Caco-2 (cell line): ENCODE data around the gene CROCC2. TPM values are rescaled to one million over a fixed set of nuclear protein-coding genes. Genes with fewer than 3 reads are reported as not detected.

Experiments
- BruUV-seq: library from RNA; stranded (reverse); fragments of 400-500 nt; replicated peaks from 2 replicates; lab custom pipeline; 2021; lab: Mats Ljungman, UMichigan
- CTCF ChIA-PET: fragments of 300-600 bp; sonication (Branson Sonifier 250); formaldehyde crosslinking; loops from one replicate; lab custom pipeline; 2022; ENCODE audit warnings: antibody characterized with exemption; lab: Charles Lee
- POLR2A ChIA-PET: fragments of 300-600 bp; sonication (Branson Sonifier 250); formaldehyde crosslinking; loops from one replicate; lab custom pipeline; 2022; ENCODE audit warnings: antibody characterized with exemption; lab: Charles Lee
- DNase-seq, 2 experiments: peaks; one replicate each; pipeline versions ENCODE4 v3.0.0 to v3.0.0-alpha.2; 2020 to 2022
- H3K27me3 ChIP-seq: replicated peaks from 2 replicates; pipeline ENCODE4 v1.6.0; 2011; ENCODE audit warnings: low read length; ENCODE audit not compliant: control insufficient read depth, insufficient read depth
- H3K36me3 ChIP-seq: 2 replicates; pipeline ENCODE4 v1.5.1; 2011; ENCODE audit warnings: low read length; ENCODE audit not compliant: control insufficient read depth, insufficient read depth
- H3K4me1 ChIP-seq: fragments of 250-450 bp; sonication (Bioruptor Pico); 2 replicates; pipeline ENCODE4 v1.5.1; 2020; ENCODE audit warnings: mild to moderate bottlenecking
- H3K4me3 ChIP-seq: 2 replicates; pipeline ENCODE4 v1.5.1; 2011; ENCODE audit warnings: low read depth, mild to moderate bottlenecking, control low read depth, low read length
- H3K9me3 ChIP-seq: fragments of 250-450 bp; sonication (Bioruptor Pico); 2 replicates; pipeline ENCODE4 v1.5.1; 2020; ENCODE audit warnings: mild to moderate bottlenecking, moderate library complexity
- H3K27ac Mint-ChIP-seq: one replicate; pipeline ENCODE4 v1.8.0; 2022; ENCODE audit warnings: mixed read lengths; ENCODE audit not compliant: unreplicated experiment
- H3K27me3 Mint-ChIP-seq: one replicate; pipeline ENCODE4 v1.8.0; 2022; ENCODE audit warnings: mixed read lengths; ENCODE audit not compliant: insufficient read depth, unreplicated experiment
- H3K36me3 Mint-ChIP-seq: one replicate; pipeline ENCODE4 v1.8.0; 2022; ENCODE audit warnings: mild to moderate bottlenecking, mixed read lengths; ENCODE audit not compliant: insufficient read depth, unreplicated experiment
- H3K4me1 Mint-ChIP-seq: one replicate; pipeline ENCODE4 v1.8.0; 2022; ENCODE audit warnings: low read depth, mixed read lengths; ENCODE audit not compliant: unreplicated experiment
- H3K4me3 Mint-ChIP-seq: one replicate; pipeline ENCODE4 v1.8.0; 2022; ENCODE audit warnings: mild to moderate bottlenecking, moderate library complexity, mixed read lengths; ENCODE audit not compliant: unreplicated experiment
- H3K9me3 Mint-ChIP-seq: one replicate; pipeline ENCODE4 v1.8.0; 2022; ENCODE audit warnings: mixed read lengths; ENCODE audit not compliant: unreplicated experiment
- CTCF ChIP-seq, 2 experiments: fragments of 200-600 bp in 1 of 2; IDR thresholded peaks; 1 replicate in 1 of 2; 2 replicates in 1 of 2; pipeline versions ENCODE4 v1.5.1 to v1.8.0; 2011 to 2022; ENCODE audit warnings: antibody characterized with exemption in 1 of 2, control low read depth in 1 of 2, inconsistent platforms in 1 of 2, low read depth in 1 of 2, low read length in 1 of 2, mild to moderate bottlenecking in 1 of 2, moderate library complexity in 1 of 2; ENCODE audit not compliant: insufficient read depth in 1 of 2, severe bottlenecking in 1 of 2, unreplicated experiment in 1 of 2
- intact Hi-C: fragments of 100-400 bp; cut with micrococcal nuclease; formaldehyde crosslinking; loops from one replicate; pipeline ENCODE4 v1.10.0; 2022; ENCODE audit not compliant: unreplicated experiment
- total RNA-seq: library from RNA; stranded (reverse); gene quantifications from 2 replicates; pipeline ENCODE4 v1.2.3, GENCODE V29; 2022

CROCC2 gene
- total RNA-seq, 1 experiment from 2014 or later, result not detected

GRCh38 chr2:241030333-241030680 lies 124.2 kb downstream of the CROCC2 start:
- Histone ChIP-seq H3K27me3 (no peaks in the 10 kb centered on the region), H3K4me1 (no peaks in the 10 kb centered on the region), H3K36me3 (no peaks in the 10 kb centered on the region), H3K4me3 (no peak overlapping the region), H3K9me3 (peaks cover 4% of the 10 kb centered on the region)
- Mint-ChIP-seq H3K4me1 (no peaks in the 10 kb centered on the region), H3K36me3 (no peaks in the 10 kb centered on the region), H3K4me3 (no peak overlapping the region), H3K9me3 (peaks cover 19% of the 10 kb centered on the region), H3K27ac (no peak overlapping the region), H3K27me3 (no peaks in the 10 kb centered on the region)
- ChIA-PET CTCF (no interaction called here), POLR2A (no interaction called here)
- BruUV-seq, result no TSS peak
- DNase-seq, result no peak
- intact Hi-C loops, result no loop called here
- TF ChIP-seq CTCF (IDR thresholded peaks at IDR 0.05; ENCODE audit: insufficient read depth in 1 of 2, low read depth in 1 of 2, low read length in 1 of 2, severe bottlenecking in 1 of 2, unreplicated experiment in 1 of 2), result no peak

- Histone ChIP-seq H3K4me3 (no peak overlapping the region), H3K4me1 (no peaks in the 10 kb centered on the region), H3K27me3 (no peaks in the 10 kb centered on the region), H3K36me3 (no peaks in the 10 kb centered on the region), H3K9me3 (no peaks in the 10 kb centered on the region)
- TF ChIP-seq CTCF (IDR thresholded peaks at IDR 0.05; ENCODE audit: insufficient read depth in 1 of 2, low read depth in 1 of 2, low read length in 1 of 2, severe bottlenecking in 1 of 2, unreplicated experiment in 1 of 2), result no peak
- ChIA-PET POLR2A (no interaction called here), CTCF (no interaction called here)
- H3K27ac Mint-ChIP-seq, result no peak overlapping the region
- no peak overlapping the region for H3K4me3 Mint-ChIP-seq
- DNase-seq, result no peak
- no TSS peak for BruUV-seq
- intact Hi-C loops, result no loop called here
- peaks cover 13% of the 10 kb centered on the region for H3K9me3 Mint-ChIP-seq
- H3K36me3 Mint-ChIP-seq, result no peaks in the 10 kb centered on the region
- no peaks in the 10 kb centered on the region for H3K4me1 Mint-ChIP-seq
- no peaks in the 10 kb centered on the region for H3K27me3 Mint-ChIP-seq
Observed at GRCh38 chr2:241030883-241031282, 124.7 kb downstream of the CROCC2 start.

GRCh38 chr2:241031436-241032165 lies 125.5 kb downstream of the CROCC2 start:
- Mint-ChIP-seq H3K27me3 (no peaks in the 10 kb centered on the region), H3K36me3 (no peaks in the 10 kb centered on the region), H3K4me3 (no peak overlapping the region), H3K27ac (no peak overlapping the region), H3K9me3 (peaks cover 6% of the 10 kb centered on the region), H3K4me1 (no peaks in the 10 kb centered on the region)
- ChIA-PET POLR2A (no interaction called here), CTCF (no interaction called here)
- TF ChIP-seq CTCF (IDR thresholded peaks at IDR 0.05; ENCODE audit: insufficient read depth in 1 of 2, low read depth in 1 of 2, low read length in 1 of 2, severe bottlenecking in 1 of 2, unreplicated experiment in 1 of 2), result no peak
- intact Hi-C loops, result no loop called here
- Histone ChIP-seq H3K36me3 (no peaks in the 10 kb centered on the region), H3K9me3 (no peaks in the 10 kb centered on the region), H3K4me1 (no peaks in the 10 kb centered on the region), H3K27me3 (no peaks in the 10 kb centered on the region), H3K4me3 (no peak overlapping the region)
- DNase-seq, result no peak
- no TSS peak for BruUV-seq
